ENCODE measurements around the gene SLCO3A1. TPM values are rescaled to one million over a fixed set of nuclear protein-coding genes. Genes with fewer than 3 reads are reported as not detected.
A peak's percentile ranks its signal among the peaks of the same experiment; 100 is the strongest.

Gene SLCO3A1
- total RNA-seq, 1 donor from 2014 or later = 23.6 TPM

DNA sequence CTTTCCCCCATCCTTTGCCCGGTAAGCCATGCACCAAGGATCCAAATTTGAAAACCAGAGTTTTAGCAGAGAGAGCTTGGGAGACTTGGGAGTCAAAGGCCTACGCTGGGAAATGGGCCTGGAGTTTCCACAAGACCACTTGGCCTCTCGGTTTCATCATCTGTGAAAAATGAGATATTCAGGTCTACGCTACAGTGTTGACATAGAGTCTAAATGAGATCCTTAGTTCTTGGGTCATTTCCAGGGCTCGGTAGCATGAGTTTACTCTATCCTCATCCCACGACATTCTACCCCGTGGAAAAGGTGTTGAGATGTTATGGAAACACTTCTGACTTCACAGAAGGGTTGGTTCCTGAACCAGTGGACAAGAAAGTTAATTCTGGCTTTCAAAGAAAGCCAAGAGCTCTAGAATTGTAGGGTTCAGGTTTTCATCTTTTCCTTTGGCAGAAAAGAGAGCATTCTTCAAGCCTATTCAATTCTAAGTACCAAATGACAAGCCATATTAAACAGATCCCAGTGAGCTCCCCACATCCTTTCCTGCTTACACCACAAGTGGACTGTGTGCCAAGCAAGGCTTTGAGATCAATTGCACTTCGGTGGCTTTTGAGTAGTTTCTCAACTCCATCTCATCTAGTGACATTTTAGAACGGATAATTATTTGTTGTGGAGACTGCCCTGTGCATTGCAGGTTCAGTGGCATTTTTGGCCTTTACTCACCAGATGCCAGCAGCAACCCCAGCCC, 219.7 kb downstream of the SLCO3A1 start:
- no peak for ATAC-seq

DNA sequence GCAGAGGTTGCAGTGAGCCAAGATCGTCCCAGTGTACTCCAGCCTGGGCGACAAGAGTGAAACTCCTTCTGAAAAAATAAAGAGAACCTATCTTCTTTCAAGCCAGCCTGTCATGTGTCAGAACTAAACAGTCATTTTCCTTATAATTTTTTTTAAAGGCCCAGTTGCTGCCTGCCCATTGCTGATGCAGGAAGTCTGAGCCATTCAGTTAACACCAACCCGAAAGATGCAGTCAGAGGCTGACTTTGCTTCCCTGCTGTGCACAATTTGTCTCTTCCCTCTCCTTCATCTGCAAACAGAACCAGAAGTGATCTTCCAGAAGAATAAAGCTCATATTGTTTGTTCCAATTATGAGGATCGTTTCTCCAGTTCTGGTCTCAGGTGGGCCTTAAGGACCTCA, 220.6 kb downstream of the SLCO3A1 start:
- ATAC-seq = no peak

DNA sequence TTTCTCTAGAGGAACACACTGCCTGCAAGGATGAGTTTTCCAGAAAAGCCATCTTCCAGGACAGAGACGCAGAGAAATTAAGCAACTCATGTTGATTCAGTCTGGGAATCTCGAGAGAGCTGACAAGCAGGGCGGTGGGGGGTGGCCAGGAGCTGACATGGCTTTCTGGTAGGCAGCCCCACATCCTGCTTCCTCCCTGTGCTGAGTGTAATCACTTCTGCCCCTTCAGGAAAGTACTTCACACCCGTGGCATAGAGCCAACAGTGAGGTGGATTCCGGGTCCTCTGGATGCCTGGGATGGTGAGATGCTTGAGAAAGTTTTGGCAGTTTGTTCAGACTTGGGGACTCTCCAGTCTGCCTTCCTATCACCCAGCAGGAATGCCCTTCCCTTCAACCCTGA, 221.1 kb downstream of the SLCO3A1 start:
- no peak for ATAC-seq

DNA sequence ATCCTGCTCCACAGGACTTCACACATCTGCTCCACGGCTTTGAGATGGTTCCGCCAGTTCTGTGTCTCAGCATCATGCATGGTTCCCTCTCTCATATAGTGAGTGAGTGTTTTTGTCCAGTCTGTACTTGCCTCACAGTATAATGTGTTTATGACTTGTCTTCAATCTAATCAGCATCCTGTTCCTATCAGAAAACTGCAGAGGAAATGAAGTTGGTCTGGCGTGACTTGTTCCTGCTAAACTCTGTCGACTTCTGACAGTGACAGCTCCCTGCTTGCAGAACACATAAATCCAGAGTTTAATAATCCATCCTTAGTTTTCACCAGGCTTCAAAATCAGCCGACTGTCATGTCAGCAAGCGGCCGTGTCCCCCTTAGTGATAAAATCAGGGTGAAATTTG, 222.3 kb downstream of the SLCO3A1 start:
- peak; percentile 54 for ATAC-seq

DNA sequence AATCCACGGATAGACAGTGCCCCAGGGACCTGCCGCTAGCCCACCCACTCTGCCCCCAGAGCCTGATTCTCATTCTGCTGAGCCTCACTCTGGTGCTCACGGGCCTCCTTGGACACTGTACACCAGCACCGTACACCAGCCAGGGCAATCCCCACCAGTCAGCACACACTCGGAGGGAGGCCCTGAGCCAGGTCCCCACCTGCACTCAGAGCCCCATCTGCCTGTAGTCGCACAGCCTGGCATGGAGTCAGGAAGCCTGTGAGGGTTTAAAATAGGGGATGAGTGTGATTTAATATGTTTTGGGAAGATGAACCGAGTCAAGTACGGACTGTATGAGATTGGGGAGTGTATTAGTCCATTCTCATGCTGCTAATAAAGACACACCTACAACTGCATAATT, 223.0 kb downstream of the SLCO3A1 start:
- ATAC-seq = peak; percentile 5

DNA sequence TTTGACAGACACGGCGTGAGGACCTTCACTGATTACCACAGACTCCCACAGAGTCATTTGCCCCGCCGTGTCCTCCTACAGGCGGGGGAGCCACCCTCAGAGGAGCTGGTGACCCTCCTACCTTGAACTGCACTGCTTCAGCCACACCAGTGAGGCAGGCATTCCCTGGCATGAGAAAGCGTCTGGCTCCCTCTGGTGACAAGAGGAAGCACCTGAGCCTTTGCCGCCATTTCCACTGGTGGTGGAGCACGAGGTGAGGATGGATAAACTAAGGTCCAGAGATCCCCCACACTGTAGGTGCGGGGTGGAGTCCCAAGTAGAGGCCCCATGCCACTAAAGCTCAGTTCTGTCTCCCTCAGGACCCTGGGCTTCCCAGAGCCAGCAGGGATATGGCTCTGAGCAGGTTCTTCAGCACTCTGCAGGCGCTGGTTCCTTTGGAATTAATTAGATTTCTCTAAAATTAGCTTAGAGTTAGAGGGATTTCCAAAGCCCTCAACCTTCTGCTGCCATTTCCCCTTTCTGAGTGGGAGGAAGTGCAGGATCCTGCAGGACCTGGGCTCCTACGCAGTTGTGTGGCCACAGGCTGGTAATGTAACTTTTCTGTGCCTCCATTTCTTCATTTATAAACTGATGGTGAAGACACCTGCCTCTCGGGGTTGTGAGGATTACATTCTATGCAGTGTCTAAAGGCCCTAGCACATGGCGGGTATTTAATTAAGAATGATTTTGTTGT, 224.0 kb downstream of the SLCO3A1 start:
- ATAC-seq = peak; percentile 77

DNA sequence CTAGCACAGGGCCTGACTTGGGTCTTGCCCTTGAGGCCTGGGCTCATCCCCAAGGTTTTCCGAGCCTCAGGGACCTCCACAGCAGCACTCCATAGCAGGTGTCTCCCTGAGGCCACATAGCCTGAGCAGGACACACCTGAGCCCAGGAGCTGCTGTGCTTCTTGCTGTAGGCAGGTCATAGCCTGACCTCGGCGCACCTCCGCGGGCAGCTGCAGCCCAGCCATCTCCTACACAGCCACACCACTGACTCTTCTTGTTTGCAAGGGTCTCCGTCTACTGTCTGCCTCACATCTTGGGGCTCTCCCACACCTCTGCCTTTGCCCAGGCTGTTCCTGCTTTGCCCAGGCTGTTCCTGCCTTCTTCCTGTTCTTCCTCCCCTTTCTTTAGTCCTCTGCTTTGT, 224.8 kb downstream of the SLCO3A1 start:
- ATAC-seq = no peak

DNA sequence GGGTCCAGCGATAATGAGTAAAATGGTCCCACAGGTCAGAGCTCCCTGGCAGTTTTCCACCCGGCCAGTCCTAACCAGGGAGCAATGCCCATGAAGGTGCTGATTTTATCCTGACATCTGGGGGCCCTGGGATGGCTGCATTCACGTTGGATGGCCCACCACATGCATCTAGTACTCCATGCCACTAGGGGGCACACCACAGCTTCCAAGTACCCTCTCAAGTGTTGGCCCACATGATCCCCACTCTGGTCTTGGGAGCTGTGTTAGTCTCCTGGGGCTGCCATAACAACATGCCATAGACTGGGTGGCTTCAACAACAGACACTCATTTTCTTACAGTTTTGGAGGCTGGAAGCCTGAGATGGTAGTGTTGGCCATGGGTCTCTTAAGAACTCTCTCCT, 225.5 kb downstream of the SLCO3A1 start:
- ATAC-seq = no peak

DNA sequence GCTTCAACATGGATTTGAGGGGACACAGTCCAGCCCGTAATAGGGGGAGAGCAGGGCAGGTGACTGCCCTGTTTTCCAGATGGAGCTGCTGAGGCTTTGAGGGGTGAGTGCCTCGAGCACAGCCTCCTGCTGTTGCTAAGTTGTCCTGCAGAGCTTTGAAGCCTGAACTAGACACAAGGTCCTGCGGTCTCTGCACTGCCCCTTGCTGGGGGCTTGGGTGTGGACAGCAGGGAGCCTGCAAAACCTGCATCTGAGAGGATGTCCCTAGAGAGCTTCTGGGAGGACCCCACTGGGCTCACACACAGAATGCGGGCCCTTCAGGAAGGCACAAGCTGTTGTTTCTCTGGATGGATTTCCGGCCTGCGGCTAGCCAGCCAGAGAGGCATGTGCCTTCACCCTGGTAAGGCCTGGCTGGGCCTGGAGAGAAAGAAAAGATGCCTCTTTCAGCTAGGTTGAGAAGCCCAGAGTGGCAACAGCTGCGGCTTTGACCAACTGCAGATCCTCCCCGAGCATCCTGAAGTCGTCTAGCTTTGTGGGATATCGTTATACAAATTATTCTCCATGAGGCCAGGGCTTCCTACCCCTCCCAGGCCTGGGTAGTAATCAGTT, 226.2 kb downstream of the SLCO3A1 start:
- ATAC-seq = no peak

DNA sequence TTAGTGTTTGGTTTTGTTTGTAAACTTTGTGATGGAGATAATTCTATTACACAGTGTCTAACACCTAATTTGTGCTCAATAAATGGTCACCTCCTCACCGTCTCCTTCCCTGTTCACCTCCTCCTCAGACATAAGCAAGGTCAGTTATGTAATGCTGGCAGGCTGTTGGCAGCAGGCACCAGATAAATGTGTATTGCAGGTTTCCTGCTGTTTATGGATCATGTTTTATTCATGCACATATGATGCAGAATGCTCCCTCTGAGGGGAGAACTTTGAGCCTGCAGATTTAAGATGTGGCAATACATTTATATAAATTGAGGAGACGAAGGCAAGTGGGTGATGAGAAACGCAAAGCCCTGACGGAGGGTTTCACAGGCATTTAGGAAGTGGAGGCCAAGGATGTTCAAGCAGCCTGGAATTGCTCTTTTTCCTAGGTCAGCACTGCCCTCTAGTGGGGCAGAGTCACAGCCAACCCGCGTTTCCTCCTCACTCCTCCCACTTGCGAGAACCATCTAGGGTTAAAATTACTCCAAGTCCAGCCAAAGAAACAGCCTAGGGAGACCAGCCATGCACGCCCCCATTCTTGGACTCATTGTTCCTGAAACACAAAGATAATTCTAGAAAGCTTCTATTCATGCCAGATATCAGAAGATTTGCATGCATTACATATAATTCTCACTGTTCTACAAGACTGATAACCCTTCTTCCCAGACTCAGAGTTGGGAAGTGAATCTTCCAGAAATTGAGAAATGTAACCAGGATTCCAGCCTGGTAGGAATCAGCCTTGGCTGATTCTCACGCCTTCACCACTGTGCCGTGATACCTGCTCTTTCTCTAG, 228.7 kb downstream of the SLCO3A1 start:
- peak; percentile 70 for ATAC-seq

DNA sequence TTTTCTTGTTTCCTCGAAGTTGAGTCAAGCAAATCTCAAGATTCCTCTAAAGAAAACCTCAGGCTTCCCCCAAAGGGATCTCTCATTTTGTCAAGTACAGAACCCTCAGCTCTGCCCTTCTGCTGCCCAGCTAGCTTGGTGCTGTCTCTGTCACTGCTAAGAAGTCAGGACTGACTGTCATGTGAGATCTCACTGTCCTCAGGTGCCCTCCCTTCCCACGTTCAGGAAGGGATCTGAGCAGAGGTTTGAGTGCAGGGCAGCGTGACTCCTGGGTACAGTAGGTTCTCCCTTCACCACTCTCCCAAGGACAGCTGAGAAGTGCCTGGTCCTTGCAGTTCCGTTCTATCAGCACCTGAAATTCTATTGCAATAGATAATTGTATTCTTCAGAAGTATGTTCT, 229.7 kb downstream of the SLCO3A1 start:
- ATAC-seq = no peak

DNA sequence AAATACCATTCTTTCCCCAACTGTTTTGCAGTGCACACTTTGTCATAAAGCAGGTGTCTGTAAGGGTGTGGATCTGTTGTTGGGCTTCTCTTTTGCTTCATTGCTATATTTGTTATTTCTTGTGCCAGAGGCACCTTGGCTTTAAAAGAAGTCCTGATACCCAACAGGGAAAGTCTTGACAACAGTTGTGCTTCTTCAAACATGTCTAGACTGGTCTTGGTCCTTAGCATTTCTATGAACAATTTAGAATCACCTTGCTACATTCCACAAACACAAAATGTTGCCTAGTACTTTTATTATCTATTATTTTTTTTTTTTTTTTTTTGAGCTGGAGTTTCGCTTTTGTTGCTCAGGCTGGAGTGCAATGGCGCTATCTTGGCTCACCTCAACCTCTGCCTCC, 233.7 kb downstream of the SLCO3A1 start:
- ATAC-seq = peak; percentile 40

DNA sequence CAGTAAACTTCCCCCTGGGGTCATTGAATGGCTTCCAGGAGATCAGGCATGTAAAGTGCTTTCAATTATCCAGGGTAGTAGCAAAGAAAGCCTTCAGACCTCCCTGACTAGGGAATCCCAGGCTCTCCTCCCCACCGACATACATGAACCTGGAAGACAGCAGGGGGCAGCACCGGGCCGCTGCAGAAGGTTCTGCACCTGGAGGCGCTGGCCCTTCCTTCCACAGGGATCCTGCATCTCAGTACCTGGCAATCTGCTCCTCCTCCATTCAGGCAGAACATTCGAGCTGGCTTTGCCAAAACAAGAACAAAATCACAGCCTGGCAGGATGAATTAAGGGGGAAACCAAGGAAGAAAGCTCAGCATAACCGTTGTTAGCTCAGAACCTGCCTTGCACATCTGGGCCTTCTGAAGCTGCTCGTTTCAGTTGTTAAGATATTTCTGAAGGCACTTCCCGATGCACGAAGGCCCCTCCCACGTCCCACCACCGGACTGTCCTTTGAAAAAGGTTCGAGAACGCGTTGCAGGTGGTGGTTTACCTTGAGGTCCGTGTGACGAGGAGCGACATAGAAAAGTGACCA, 237.7 kb downstream of the SLCO3A1 start:
- peak; percentile 73 for ATAC-seq

DNA sequence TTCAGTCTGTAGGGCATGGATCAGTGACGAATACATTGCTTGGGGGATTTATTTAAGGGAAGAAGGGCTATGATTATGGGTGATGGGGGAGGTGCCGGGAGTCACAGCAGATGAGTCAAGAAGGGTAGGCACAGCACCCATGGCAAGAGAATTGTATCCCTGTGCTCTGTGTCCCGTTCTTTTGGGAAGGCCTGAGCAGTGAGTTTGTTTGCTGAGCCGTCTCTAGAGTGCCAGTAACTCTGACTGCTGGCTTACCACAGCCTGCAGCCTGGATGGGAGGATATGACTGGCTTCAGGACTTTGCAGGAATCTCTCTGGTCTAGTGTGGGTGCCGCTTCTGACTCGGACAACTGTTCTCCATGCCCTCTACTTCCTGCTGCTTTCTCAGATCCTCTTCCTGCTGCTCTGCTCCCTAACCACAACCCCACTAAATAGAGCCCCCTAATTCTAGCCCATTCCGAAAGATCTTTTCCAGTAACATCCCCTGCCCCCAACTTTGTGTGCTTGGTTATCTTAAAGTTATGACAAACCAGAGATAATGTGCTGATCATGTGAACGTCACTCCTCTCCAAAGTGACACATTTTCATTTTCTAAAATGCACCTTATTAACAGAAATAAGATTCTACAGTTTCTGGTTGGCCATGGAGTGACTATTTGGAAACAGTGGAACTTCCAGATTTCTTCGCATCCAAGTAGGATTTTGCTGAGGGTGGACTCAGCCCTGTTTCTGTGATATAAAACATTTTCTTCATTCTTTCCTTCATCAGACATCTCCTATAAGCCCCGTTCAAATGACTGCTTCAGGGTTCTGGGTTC, 239.0 kb downstream of the SLCO3A1 start:
- ATAC-seq = no peak

DNA sequence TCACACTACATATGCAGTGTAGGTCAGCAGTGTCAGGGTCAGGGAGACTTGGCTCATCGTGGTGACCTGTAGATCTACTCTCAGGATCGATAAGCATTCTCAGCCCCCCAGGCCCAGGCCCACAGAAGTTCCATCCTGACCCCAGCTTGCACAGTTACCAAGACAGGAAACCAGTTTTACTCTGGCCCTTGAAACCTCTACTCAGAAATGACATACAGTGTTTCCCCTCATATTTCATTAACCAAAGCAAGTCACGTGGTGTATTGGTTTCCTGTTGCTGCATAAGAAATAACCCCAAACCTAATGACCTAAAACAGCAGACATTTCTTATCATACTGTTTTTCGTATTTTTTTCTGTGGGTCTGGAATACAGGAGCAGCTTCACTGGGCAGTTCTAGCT, 242.2 kb downstream of the SLCO3A1 start:
- ATAC-seq = no peak

DNA sequence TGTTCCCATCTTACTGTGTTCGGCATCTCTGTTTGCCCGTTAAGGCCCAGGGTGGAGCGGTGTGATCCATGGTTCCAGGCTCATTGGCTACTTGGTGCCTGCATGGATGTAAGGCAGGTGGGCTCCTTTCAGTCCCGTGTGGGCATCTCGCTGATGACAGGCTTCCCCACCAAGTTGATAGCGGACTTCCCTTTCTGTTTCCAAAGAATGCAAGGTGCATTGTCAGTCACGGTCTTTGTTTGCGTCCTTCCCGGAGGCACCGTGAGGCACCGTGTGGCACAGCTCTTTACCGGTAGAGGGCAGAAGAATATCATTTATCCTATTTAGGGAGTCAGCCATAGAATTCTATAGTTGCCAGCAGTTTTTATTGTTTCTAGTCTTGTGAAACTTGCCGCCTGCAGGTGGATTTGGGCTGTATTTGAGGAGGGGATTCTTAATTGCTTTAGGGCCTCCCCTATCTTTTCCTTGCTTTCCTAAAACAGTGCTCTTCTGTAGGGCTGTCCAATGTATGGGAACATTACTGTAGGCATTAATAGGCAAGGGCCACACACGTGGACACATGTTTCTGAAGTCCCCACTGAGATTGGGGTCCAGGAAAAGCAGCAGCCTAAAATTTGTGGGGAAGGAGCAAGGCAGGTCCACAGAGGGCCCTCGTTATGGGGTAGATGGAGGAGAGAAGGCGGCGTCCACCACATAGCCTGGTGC, 244.1 kb downstream of the SLCO3A1 start:
- ATAC-seq = peak; percentile 80

DNA sequence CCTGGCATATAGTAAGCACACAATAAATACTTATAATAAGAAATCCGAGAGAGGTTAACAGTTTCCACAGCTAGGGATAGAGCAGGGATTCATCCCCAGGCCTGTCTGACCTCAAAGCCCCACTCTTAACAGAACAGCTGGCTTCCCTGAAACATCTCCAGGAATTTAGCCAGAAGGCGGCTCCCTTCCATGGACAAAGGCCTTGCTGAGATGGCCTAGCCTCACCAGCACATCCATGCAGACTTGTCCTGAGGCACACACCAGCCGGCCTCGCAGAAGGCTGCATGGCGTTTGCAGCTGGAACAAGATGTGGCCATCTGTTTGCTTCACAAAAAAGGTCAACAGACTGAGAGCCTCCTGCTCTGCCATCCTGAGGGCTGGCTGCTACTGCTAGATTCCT, 245.4 kb downstream of the SLCO3A1 start:
- ATAC-seq = no peak

DNA sequence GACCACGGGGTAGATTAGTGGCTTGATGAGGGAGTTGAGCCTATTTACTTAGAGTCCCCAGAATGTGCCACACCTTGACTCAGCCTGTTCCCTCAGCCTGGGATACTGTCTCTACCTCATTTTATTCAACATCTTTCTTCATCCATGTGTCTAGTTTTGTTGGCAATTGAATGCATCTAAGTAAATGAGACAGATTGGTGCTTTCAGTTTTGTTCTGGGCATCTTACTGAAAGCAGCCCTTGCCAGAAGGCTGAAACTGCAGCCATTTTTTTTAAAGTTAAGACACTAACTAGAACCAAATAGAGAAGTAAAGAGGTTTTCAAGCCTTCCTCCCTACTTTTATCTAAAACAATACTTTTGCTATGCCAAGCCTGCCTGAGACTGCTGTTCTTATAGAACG, 246.8 kb downstream of the SLCO3A1 start:
- no peak for ATAC-seq

DNA sequence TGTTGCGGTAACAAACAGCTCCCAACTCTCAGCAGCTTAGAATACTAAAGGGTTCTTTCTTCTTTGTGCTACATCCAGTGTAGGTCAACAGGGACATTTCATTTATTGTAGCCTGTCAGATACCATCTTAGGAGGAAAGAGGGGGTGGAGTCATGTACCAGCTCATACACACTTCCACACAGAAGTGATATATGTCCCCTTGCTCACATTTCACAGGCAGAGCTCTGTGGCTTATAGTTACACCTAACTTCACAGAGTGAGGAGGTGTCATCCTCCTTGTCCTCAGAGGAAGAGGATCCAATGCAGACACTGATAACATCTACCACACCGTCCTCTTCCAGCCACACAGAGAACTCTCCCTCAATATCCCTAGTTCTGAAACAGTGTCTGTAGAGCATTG, 247.2 kb downstream of the SLCO3A1 start:
- no peak for ATAC-seq

DNA sequence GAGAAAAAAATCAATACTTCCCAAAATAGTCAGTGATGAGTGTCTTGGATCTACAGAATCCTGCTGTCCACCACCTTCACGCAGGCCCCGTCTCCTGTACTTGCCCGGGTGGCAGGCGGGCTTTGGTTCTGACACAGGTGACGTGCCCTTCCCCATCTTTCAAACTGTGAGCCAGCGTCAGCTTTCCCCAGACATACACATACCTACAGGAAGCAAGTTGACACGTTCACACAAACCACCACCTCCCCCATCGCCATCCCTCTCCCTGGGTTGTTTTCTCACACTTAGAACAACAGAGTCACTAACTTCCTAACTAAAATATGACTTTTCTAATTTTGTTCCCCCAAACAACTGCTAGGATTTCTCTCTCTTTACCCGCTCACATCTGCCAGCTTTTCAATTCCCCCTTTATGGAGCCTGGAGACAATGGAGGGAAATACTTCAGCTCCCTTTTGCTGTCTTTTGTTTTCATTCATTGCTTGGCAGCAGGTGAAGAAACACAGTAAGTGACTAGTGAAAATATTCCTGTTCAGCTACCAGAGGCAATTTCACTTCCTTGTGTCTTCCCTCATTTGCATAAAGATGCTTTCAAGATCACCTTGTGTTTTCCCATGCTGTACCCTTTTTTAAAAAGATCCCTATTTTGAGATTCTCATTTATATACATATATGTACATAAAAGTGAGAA, 248.3 kb downstream of the SLCO3A1 start:
- ATAC-seq = no peak

DNA sequence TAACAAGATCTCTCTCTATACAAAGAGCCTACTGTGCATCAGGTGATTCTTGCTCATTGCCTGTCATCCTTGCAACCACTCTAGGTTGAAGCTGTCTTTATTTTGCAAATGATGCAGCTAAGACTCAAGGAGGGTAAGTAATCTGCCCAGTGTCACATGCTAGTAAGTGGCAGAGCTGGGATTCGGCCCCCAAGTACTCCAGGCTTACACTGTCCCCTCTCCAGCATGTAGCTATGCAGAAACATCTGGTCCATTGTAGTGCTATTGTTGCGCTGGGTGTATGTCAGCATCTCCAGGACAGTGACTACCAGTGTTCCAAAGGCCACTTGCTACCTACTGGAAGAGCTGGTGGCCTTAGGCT, 248.9 kb downstream of the SLCO3A1 start:
- ATAC-seq = no peak
